ENCODE results near the gene MEX3B. TPM values are rescaled to one million over a fixed set of nuclear protein-coding genes. Genes with fewer than 3 reads are reported as not detected.
A peak's percentile ranks its signal among the peaks of the same experiment; 100 is the strongest.

Gene MEX3B
- total RNA-seq (ENCODE audit: low replicate concordance): 2.1 and 3.5 TPM in 2 replicates

DNA sequence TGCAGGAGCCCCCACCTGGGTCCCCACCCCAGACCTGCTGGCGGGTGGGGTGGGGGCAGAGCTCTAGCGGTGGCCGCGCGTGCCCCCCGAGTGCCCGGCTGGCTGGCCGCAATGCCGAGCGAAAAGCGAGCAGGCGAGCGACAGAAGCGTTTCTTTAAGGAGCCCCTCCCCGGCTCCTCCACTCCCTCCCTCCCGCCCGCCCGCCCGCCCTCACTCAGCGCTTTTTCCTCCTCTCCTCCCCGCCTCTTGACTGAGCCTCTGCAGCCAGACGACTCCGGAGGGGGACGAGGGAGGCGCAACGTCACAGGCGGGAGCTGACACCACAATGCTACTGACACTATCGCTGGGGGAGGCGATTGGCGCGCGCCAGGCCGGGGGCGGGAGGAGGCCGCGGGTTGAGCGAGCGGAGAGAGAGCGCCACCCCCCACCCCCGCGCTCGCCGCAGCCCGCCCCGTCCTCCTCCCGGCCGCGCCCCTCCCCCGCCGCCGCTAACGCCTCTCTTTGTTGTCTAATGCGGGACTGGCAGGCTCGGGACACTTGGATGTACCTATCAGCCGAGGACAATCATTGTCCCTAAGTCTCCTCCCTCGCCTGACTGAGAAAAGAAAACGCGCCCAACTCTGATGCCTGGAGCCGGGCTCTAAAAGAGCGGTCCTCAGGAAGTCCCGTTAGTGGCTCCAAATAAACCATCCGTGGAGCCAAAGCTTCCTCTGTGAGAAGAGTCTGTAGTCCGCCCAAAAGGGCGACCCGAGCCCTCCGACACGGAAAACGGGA is at the start of gene MEX3B:
Gene MEX3B, minus strand, starts transcription at position 127 of the 774 bp plus-strand sequence. CDS start 313 bp downstream, outside the sequence.
- TF ChIP-seq, protein P1, sequence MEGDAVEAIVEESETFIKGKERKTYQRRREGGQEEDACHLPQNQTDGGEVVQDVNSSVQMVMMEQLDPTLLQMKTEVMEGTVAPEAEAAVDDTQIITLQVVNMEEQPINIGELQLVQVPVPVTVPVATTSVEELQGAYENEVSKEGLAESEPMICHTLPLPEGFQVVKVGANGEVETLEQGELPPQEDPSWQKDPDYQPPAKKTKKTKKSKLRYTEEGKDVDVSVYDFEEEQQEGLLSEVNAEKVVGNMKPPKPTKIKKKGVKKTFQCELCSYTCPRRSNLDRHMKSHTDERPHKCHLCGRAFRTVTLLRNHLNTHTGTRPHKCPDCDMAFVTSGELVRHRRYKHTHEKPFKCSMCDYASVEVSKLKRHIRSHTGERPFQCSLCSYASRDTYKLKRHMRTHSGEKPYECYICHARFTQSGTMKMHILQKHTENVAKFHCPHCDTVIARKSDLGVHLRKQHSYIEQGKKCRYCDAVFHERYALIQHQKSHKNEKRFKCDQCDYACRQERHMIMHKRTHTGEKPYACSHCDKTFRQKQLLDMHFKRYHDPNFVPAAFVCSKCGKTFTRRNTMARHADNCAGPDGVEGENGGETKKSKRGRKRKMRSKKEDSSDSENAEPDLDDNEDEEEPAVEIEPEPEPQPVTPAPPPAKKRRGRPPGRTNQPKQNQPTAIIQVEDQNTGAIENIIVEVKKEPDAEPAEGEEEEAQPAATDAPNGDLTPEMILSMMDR (IDR thresholded peaks at IDR 0.05; ENCODE audit: insufficient read depth, low read length): no peak
- DNase-seq (ENCODE audit: low read depth): peak; percentile 95
- peak within 1 kb of the TSS; percentile 82 for H3K4me3 ChIP-seq (ENCODE audit: low read depth, low read length)

DNA sequence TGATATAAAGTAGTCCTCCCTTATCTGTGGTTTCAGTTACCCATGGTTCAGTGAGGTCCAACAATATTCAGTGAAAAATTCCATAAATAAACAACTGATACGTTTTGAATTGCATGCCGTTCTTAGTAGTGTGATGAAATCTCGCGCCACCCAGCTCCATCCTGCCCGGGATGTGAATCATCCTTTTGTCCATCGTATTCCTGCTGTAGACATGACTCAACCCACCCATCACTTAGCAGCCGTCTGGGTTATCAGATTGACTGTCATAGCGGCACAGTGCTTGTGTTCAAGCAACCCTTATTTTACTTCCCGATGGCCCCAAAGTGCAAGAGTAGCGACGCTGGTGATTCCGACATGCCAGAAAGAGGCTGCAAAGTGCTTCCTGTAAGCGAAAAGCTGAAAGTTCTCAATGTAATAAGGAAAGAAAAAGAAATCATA is 48.0 kb upstream of the MEX3B start:
- peak; percentile 74 for DNase-seq (ENCODE audit: low read depth)
- TF ChIP-seq, protein P1 (IDR thresholded peaks at IDR 0.05; ENCODE audit: insufficient read depth, low read length): no peak
- no peak overlapping the region for H3K4me3 ChIP-seq (ENCODE audit: low read depth, low read length)

DNA sequence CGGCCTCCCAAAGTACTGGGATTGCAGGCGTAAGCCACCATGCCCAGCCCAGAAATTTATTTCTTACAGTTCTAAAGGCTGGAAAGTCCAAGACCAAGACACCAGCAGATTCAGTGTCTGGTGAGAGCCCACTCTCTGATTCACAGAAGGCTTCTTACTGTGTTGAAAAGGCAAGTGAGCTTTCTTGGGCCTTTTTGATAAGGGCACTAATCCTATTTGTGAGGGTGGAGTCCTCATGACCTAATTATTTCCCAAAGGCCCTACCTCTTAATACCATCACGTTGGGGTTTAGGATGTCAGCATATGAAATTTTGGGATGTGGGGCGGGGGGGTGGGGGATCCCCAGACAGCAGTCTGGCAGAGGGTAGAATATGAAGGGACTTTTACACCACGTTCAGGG is 47.5 kb upstream of the MEX3B start:
- H3K4me3 ChIP-seq (ENCODE audit: low read depth, low read length): no peak overlapping the region
- DNase-seq (ENCODE audit: low read depth): no peak
- TF ChIP-seq, protein P1 (IDR thresholded peaks at IDR 0.05; ENCODE audit: insufficient read depth, low read length): no peak

DNA sequence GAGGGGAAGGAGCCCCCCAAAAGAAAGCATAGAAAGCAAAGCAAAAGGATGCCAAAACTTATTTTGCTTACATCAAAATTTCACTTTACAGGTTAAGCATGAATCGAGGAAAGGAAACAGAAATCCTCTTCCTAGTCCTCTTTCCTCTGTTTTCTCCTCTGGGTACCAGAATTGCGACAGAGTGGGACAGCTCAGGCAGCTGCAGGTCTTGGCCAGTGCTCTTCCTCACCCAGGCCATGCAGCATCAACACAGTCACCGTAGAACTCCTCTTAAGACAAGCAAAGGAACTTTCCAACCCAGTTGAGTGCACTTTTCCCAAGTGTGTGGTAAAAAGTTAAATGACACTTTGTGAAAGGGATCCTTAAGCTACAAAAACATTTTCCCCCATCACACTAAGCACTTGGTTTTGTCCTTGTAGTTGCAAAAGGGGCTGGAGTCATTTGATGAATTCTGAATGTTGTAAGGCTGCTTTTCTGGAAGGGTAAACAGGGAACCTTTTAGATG is 45.9 kb upstream of the MEX3B start:
- TF ChIP-seq, protein P1 (IDR thresholded peaks at IDR 0.05; ENCODE audit: insufficient read depth, low read length): no peak
- no peak overlapping the region for H3K4me3 ChIP-seq (ENCODE audit: low read depth, low read length)
- DNase-seq (ENCODE audit: low read depth): no peak

DNA sequence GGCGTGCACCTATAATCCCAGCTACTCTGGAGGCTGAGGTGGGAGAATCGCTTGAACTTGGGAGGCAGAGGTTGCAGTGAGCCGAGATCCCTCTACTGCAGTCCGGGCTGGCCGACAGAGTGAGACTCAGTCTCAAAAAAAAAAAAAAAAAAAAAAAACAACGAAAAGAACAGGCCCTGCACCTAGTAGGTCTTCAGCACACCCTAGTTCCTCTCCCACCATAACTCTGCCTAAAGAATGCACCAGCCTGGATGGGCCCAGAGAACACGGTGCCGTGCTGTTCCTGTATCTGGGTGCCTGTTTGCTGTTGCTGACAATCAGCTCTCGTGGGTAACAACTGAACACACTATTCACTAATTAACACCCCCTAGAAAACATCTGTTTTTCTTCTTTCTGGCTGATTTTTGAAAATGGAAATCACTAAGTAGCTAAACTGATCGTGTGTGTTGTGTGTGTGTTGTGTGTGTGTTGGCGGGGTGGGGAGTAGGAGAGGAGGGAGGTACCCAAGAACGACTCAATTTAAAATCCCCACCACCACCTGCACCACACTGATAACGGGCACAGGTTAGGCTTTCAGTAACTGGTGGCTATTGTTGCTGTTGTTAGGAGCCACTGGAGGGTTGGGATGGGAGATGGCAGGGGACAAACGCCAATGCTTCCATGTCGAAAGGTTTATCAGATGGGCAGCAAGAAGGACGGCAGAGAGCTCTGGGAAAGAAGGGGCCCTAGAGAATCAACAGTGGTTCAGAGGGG is 40.6 kb upstream of the MEX3B start:
- H3K4me3 ChIP-seq (ENCODE audit: low read depth, low read length): no peak overlapping the region
- TF ChIP-seq, protein P1 (IDR thresholded peaks at IDR 0.05; ENCODE audit: insufficient read depth, low read length): no peak
- no peak for DNase-seq (ENCODE audit: low read depth)

DNA sequence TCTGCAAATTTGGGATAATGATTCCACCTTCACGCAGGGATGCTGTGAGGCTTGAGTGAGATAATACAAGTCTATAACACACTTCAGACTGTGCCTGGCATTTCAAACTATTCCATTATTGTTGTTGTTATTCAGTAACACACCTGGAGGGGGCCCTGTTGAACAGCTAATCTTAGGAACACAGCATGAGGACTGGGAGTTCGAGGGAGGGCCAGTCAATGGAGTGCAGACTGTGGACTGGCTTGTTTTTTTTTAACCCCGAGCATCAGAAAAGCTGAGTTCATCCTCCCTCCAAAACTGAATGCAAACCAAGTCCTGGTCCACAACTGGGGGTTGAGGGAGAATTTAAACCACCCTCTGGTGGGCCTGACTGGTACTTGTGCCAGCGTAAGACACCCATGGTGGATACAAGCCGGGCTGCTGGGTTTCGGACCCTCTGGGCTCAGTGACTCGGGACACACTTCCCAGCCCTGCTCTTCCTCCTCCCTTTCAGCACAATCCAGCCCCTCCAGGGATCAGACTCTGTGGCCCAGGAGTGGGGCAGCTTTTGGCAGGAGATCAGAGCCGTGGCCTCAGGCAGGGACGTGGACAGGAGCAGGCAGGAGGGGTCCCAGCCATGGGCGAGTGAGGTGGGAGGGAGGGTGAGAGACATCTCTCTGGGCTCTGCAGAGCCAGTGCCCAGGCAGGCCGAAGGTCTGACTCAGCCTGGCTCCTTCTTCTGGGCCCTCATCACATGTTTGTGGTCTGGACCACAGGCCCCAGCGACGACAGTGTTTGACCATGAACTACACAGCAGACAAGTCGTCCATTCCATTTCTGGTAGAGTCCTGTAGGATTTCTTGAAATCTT is 36.3 kb upstream of the MEX3B start:
- peak; percentile 62 for DNase-seq (ENCODE audit: low read depth)
- no peak overlapping the region for H3K4me3 ChIP-seq (ENCODE audit: low read depth, low read length)
- TF ChIP-seq, protein P1 (IDR thresholded peaks at IDR 0.05; ENCODE audit: insufficient read depth, low read length): no peak
